ENCODE data around the gene ITGB4.

Gene ITGB4

DNA sequence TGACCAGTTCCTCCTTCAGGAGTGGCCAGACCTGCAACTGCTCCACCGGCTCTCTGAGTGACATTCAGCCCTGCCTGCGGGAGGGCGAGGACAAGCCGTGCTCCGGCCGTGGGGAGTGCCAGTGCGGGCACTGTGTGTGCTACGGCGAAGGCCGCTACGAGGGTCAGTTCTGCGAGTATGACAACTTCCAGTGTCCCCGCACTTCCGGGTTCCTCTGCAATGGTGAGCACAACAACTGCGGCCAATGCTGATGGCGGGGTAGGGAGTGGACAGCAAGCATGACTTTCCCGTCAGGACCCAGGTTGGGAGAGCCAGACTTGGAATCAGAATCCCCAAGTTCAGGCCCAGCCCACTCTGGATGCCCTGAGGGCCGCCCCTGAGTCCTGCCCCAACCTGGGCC is 12.2 kb downstream of the ITGB4 start:
- DNase-seq = no peak

DNA sequence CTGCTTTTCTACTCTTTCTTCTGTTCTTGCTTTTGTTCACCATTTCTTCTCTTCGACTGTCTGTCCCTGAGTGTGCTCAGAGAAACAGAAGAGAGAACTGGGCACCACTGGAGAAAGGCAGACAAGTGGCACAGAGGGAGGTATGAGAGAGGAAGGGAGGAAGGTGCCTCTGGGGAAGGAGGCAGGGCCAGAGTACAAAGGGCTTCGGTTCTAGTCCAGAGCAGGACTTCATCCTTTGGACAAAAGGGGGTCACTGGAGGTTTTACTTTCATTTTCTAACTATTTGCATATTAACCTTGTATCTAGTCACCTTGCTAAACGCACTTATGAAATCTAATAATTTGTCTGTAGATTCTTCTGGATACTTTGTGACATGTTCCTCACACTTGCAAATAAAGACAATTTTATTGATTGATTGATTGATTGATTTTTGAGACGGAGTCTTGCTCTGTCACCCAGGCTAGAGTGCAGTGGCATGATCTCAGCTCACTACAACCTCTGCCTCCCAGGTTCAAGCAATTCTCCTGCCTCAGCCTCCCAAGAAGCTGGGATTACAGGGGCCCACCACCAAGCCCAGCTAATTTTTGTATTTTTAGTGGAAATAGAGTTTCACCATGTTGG is 13.5 kb downstream of the ITGB4 start:
- DNase-seq = no peak

DNA sequence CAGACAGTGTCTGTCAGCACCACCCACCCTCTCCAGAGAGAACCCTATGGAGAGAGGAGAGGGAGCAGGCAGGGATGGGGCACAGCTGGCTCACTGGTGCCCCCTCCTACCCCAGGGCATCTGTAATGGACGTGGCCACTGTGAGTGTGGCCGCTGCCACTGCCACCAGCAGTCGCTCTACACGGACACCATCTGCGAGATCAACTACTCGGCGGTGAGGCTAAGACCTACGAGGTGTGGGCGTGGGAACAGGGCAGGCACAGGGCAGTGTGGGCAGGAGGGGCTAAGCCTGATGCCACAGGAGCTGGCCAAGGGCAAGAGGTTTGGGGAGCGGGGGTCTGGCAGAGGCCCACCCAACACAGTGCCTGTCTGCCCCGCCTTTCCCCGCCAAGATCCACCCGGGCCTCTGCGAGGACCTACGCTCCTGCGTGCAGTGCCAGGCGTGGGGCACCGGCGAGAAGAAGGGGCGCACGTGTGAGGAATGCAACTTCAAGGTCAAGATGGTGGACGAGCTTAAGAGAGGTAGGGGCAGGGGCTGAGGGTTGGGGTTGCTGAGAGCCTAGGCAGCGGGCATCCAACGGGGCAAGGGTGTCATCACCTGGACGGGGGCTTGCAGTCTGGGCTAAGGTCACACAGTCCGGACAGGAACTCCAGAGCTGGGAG is 15.0 kb downstream of the ITGB4 start:
- DNase-seq = no peak

DNA sequence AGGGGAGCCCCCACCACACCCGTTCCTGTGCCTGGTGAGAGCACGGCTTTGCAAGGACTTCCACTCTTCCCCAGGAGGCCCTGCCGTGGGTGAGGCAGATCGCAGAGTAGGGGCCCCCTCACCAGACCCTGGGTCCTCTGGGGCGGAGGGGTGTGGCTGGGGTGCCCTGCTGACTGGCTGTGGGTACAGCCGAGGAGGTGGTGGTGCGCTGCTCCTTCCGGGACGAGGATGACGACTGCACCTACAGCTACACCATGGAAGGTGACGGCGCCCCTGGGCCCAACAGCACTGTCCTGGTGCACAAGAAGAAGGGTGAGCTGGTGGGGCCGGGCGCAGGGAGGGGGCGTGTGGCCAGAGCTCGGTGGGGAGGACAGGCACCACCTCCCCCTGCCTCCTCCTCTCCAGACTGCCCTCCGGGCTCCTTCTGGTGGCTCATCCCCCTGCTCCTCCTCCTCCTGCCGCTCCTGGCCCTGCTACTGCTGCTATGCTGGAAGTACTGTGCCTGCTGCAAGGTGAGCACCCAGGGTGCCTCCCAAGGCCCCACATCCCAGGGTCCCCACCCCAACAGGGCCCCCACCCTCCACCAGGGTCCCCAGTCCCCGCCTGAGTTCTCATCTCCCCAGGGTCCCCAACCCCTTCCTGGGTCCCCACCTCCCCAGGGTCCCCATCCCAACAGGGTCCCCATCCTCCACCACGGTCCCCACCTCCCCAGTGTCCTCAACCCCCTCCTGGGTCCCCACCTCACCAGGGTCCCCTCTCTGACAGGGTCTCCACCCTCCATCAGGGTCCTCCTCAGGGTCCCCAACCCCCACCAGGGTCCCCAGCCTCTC is 16.1 kb downstream of the ITGB4 start:
- DNase-seq = no peak

DNA sequence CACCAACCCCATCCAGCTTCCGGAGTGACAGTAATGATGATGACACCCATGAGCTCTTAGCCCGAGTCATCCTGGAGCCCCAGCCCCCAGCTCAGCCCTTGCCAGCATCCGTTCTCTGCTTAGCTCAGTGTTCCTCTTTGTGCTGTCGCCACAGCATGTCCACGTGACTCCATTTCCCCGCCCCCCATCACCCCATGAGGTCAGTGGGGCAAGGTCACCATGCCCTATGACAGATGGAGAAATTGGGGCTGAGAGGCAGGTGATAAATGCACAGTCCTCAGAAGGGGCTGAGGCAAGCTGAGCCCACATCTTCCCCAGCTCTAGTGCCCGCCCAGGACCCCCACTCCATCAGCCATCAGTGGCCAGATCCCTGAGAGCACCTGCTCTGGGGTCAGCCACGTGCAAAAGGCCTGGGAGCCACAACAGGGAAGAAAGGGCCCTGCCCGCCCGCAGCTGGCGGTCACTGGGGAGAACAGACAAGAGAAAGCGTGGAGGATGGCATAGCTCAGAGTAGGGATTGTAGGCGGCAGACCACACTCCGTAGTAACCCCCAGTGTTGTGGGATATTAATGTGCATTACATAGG is 17.1 kb downstream of the ITGB4 start:
- DNase-seq = peak; percentile 90

DNA sequence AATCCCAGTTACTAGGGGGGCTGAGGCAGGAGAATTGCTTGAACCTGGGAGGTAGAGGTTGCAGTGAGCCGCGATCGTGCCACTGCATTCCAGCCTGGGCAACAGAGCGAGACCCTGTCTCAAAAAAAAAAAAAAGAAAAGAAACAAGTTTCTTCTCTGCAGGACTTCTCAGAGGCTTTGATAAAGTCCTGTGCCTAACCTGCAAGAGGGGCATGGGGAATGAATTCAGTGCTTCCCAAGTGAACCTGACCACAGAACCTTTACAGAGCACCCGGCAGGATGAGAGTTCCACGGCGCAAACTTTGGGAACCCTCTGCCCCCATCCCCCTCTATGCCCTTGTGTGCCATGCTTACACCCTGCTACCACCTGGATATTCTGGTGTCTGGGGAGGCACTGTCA is 17.9 kb downstream of the ITGB4 start:
- DNase-seq = no peak

DNA sequence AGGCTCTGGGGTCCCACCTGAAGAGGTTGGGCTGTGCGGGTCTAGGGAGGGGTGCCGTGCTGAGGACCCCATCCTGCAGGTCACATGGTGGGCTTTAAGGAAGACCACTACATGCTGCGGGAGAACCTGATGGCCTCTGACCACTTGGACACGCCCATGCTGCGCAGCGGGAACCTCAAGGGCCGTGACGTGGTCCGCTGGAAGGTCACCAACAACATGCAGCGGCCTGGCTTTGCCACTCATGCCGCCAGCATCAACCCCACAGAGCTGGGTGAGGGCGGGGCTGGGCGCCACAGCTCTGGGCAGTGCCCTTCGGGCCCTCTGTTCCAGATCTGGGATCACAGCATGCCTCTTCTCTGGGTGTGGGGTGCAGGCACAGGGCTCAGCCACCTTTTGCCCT is 18.5 kb downstream of the ITGB4 start:
- no peak for DNase-seq

DNA sequence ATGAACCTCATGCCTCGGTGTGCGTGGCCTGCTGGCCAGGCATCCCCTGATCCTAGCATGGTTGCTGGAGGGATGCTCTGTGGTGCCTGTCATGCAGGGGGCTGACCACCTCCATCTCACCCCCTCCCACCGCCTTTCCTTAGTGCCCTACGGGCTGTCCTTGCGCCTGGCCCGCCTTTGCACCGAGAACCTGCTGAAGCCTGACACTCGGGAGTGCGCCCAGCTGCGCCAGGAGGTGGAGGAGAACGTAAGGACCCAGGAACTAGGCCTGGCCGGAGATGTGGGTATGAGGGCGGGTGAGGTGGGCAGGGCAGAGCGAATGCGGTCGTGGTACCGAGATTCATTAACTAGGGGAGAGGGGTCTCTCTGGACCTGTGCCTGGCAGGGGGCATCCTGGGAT is 19.0 kb downstream of the ITGB4 start:
- DNase-seq = no peak

DNA sequence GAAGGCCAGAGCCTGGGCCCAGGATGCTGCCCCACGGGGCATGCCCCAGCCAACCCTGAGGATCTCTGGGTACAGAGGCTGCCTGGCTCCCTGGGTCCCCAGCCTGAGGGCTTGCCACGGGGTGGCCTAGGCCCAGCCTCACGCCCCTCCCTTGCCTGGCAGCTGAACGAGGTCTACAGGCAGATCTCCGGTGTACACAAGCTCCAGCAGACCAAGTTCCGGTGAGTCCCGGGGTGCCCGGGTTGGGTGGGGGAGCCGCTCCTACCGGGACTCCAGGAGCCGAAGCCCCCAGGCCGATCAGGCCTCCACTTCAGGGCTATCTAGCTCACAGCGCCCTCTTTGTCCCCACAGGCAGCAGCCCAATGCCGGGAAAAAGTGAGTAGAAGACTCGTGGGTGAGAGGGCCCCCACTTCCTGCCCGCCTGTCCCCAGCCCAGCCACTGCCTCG is 19.4 kb downstream of the ITGB4 start:
- no peak for DNase-seq

DNA sequence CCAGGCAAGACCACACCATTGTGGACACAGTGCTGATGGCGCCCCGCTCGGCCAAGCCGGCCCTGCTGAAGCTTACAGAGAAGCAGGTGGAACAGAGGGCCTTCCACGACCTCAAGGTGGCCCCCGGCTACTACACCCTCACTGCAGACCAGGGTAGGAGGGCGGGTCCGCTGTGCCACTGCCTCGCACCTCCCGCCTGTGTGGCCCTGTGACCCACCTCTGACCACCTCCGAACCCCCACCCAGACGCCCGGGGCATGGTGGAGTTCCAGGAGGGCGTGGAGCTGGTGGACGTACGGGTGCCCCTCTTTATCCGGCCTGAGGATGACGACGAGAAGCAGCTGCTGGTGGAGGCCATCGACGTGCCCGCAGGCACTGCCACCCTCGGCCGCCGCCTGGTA is 21.1 kb downstream of the ITGB4 start:
- no peak for DNase-seq

DNA sequence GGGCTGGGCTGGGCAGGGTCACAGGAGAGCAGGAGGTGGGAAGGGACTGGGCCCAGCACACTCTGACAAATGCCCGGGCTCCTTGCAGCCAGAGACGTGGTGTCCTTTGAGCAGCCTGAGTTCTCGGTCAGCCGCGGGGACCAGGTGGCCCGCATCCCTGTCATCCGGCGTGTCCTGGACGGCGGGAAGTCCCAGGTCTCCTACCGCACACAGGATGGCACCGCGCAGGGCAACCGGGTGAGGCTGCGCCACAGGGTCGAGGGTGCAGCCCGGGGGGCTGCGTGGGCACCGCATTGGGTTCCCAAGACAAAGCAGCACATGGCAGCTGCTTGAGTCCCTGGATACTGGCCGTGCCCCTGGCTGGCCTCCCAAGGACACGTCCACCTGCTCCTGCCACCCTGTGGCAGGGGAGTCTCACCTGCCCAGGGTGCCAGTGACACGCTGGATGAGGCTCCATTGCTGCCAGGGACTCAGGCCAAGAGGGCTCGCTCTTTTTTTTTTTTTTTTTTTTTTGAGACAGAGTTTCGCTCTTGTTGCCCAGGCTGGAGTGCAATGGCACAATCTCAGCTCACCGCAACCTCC is 22.5 kb downstream of the ITGB4 start:
- no peak for DNase-seq

DNA sequence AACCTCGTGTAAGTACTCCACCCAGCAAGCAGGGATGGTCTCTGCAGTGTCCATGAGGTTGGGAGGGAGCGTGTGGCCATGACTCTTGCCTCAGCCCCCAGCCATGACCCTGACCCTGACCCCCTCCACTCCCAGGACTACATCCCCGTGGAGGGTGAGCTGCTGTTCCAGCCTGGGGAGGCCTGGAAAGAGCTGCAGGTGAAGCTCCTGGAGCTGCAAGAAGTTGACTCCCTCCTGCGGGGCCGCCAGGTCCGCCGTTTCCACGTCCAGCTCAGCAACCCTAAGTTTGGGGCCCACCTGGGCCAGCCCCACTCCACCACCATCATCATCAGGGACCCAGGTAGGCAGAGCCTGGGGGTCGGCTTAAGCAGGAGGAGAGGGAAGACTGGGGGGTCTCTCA is 27.4 kb downstream of the ITGB4 start:
- no peak for DNase-seq

DNA sequence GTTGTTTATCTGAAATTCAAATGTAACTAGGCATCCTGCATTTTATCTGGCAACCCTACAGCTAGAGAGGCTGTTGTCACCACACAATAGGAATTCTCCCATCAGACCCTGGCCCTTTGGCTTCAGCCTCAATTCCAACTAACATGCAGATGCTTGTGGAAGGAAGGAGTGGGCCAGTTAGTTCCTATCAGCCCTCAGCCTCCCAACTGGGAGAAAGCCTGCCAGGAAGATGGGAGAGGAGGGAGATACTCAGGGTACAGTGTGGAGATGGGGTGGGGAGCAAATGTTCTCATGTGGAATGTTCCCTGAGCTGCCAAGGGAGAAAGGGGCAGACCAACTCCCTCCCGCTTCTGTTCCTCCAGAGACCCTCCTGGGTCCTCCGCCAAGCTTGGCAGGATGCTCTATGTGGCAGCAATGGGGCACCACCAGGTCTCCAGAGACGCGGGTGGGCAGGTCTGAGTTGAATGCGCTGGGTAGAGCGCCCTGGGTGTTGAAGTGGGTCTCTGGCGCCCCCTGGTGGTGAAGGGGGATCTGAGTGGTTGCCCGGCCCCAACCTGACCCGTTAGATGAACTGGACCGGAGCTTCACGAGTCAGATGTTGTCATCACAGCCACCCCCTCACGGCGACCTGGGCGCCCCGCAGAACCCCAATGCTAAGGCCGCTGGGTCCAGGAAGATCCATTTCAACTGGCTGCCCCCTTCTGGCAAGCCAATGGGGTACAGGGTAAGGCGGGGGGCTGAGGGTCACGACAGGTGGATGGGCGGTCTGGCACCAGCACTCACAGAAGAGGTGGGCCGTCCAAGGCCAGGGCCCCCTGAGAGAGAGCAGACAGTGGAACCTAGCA is 28.5 kb downstream of the ITGB4 start:
- DNase-seq = peak; percentile 40

DNA sequence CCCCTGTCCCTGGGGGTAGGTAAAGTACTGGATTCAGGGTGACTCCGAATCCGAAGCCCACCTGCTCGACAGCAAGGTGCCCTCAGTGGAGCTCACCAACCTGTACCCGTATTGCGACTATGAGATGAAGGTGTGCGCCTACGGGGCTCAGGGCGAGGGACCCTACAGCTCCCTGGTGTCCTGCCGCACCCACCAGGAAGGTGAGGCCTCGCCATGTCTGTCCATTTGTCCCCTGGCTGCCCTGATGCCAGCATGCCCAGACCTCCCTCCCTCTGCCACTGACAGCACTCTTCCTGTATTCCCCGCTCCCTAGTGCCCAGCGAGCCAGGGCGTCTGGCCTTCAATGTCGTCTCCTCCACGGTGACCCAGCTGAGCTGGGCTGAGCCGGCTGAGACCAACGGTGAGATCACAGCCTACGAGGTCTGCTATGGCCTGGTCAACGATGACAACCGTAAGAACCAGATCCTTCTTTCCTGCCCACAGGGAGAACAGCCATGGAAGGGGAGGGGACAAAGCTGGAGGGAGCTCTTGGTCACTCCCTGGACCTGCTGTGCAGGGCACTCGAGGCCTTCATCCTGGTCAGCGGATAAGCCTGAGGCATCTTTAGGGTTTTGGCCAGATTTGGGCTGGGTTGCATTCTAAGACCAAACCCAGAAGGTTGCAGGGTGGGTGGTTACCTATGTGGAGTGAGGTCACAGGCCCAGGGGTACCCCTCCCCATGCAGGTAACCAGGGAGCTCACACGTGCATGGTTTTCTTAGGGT is 29.6 kb downstream of the ITGB4 start:
- DNase-seq = no peak

DNA sequence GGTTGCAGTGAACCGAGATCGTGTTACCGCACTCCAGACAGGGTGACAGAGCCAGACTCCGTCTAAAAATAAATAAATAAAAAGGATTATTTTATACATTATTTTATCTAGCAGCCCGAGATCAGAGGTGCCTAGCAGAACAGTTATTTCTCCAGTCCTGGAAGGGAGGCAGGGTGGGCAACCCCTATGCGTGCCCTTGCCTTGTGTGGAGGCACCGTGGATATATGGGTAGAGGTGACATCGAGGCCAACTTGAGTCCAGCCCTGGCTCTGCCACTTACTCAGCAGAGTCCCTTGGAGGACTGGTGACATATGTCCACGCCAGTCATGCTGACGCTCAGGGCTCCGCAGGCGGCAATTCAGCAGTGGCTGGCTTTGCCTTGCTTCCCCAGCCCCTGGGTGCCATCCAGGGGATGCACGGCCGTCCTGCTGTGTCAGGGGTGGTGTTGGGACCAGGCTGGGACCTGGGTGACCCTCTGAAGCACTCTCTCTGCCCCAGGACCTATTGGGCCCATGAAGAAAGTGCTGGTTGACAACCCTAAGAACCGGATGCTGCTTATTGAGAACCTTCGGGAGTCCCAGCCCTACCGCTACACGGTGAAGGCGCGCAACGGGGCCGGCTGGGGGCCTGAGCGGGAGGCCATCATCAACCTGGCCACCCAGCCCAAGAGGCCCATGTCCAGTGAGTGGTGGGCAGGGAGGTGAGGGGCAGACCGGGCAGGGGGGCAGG is 30.6 kb downstream of the ITGB4 start:
- DNase-seq = no peak

DNA sequence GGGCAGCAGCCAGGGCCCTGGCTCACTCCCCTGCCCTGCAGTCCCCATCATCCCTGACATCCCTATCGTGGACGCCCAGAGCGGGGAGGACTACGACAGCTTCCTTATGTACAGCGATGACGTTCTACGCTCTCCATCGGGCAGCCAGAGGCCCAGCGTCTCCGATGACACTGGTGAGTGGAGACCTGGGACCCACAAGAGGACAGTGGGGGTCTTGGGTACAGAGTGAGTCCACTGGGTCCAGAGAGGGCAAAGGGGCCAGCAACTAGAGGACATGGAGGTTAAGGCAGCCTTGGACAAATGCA is 31.1 kb downstream of the ITGB4 start:
- no peak for DNase-seq

DNA sequence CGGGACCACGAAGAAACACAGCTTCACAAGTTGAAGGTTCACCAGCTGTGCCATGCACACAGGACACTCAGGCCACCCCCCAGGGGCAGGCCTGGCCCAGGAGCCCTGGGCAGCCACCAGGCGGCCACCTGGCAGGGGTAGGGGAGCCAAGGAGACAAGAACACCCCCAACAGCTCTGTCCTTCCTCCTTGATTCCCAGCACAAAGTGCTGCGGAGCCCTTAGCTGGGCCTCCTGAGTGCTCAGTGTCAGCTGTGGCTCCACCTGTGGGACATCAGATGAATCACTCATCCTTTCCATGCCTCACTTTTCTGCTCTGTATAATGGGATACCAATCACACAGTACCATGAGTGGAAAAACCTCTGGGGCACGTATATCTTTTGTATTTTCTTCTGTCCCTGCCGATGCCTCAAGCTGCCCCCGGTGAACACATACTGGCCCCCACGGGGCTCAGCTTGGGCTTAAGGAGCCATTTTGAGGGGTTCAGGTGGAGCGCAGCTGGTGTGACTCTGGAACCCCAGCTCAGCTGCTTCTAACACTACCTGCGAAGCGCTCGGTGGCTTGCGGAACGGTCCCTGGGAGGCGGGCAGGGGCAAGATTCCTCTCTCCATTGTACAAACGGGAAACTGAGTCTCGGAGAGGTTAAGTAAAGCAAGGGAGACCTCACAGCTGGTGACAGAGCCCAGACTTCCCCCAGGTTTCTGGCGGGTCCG is 31.7 kb downstream of the ITGB4 start:
- no peak for DNase-seq

DNA sequence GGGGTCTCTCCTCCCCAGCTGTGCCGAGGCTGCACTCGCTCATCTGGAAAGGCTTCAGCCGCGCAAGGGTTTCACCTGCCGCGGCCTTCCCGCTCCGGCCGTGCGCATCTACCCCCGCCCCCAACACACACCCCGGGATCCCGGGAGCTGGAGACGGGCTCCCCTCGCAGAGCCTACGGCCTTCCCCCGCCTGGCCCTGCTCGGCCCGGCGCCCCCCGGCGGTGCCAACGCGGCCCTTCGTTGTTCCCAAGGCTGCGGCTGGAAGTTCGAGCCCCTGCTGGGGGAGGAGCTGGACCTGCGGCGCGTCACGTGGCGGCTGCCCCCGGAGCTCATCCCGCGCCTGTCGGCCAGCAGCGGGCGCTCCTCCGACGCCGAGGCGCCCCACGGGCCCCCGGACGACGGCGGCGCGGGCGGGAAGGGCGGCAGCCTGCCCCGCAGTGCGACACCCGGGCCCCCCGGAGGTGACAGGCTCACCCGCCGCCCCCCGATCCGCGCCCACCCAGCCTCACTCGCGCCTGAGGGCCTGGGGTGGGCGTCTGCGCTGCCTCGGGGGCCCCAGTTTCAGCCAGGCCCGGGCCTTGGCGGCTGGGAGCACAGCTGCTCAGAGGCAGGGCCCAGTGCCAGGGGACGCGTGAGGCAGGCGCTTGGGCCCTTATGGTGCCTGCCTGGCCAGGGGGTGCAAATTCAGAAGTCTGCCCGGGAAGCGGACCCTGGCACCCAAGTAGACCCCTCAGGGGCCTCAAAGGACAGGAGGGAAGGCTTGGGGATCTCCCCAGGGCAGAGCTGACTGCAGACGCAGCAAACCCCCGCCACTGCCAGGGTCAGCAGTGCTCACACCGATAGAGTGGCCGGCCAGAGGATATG is 32.5 kb downstream of the ITGB4 start:
- DNase-seq = peak; percentile 60

All from MV-4-11 (cell line).